Psoas muscle (tissue), 8 donors: ENCODE data around the gene NUP188. TPM values are rescaled to one million over a fixed set of nuclear protein-coding genes. Genes with fewer than 3 reads are reported as not detected.

Source experiments
- ATAC-seq, 4 donors: fragments of 200-7000 bp; cut with Tn5 transposase; one replicate each; pipeline ENCODE4 v1.9.1; 2020; ENCODE audit warnings: moderate library complexity in 3 of 4, mild to moderate bottlenecking in 2 of 4
- DNase-seq, 2 donors: peaks; one replicate each; pipeline ENCODE4 v3.0.0-alpha.2; 2020
- H3K27ac ChIP-seq: fragments of 200-600 bp; one replicate; pipeline ENCODE4 v1.8.0; 2022
- H3K27me3 ChIP-seq, 3 donors: fragments of 200-600 bp in 1 of 3; one replicate each; pipeline versions ENCODE4 v1.6.1 to v1.8.0; 2013 to 2022; ENCODE audit warnings: low read length in 2 of 3, mild to moderate bottlenecking in 2 of 3, moderate library complexity in 1 of 3; ENCODE audit not compliant: insufficient read depth in 3 of 3
- H3K36me3 ChIP-seq, 2 donors: fragments of 200-600 bp in 1 of 2; one replicate each; pipeline versions ENCODE4 v1.6.1 to v1.8.0; 2013 to 2022; ENCODE audit warnings: low read depth in 1 of 2, mild to moderate bottlenecking in 1 of 2, moderate library complexity in 1 of 2; ENCODE audit not compliant: insufficient read depth in 1 of 2
- H3K4me1 ChIP-seq: fragments of 200-600 bp; one replicate; pipeline ENCODE4 v1.8.0; 2022
- H3K4me3 ChIP-seq: fragments of 200-600 bp; one replicate; pipeline ENCODE4 v1.8.0; 2022; ENCODE audit warnings: mild to moderate bottlenecking
- H3K9me3 ChIP-seq: fragments of 200-600 bp; one replicate; pipeline ENCODE4 v1.8.0; 2022
- WGBS, 3 donors: extraction: QIAGEN DNeasy Blood & Tissue Kit; methylation state at CpG; one replicate each; pipeline versions ENCODE4 v1.1.6 to v1.1.7; 2013; 5-methylcytosine and 5-hydroxymethylcytosine counted together
- intact Hi-C, 2 donors: fragments of 100-400 bp; cut with DNase I; formaldehyde crosslinking; loops; one replicate each; pipeline versions ENCODE4 v1.11.0 to v1.14.2; 2022
- polyA plus RNA-seq, 3 donors: library from polyadenylated mRNA; stranded (reverse); fragments of 200-250 nt; gene quantifications; one replicate each; pipeline ENCODE4 v1.2.3, GENCODE V29; 2013
- total RNA-seq, 4 donors: library from RNA; stranded (reverse); fragmentation: NEBNext Ultra II Directional in 2 of 4; extraction: Animal tissue kit (Norgen Biotek cat#: 25700) in 2 of 4; gene quantifications; one replicate each; pipeline versions ENCODE4 v1.2.1 to v1.2.4, GENCODE V29; 2021 to 2023
- TF ChIP-seq, protein P1 (sequence below): fragments of 200-600 bp; IDR thresholded peaks from one replicate; pipeline ENCODE4 v1.8.0; 2022; ENCODE audit warnings: antibody characterized with exemption
- donor health status: healthy with polysubstance abuse.
- donor health status: DM: no; HTN: no; CAD: no; lungs with moderate emphysema.
- donor health status: Bipolar disorder and iron deficiency.
- donor health status: healthy.
- donor health status: DM: yes; HTN: yes; CAD: no.
- donor health status: DM: no; HTN: no; CAD: no.
- donor health status: DM: no; HTN: no; CAD: no.
- donor health status: DM: yes; HTN: yes; CAD: no.

The NUP188 gene
- total and polyA plus RNA-seq, 7 donors = 9.8 to 28.1 (median 25.1) TPM

DNA sequence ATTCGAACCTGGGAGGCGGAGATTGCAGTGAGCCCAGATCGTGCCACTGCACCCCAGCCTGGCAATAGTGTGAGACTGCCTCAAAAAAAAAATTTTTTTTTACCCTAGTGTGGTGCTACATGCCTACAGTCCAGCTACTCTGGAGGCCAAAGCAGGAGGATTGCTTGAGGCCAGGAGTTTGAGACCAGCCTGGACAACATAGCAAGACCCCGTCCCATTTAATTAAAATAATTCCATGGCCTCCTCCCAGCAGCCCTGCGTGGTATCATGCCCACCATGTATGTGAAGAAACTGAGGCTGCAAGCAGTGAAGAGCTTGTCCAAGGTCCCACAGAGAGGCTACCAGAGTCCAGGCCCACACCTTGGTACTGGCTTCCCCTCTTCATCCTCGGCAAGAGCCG is 46.1 kb upstream of the NUP188 start:
- Histone ChIP-seq H3K4me1 (no peaks in the 10 kb centered on the region), H3K9me3 (no peaks in the 10 kb centered on the region), H3K27me3 (no peaks in the 10 kb centered on the region), H3K4me3 (no peak overlapping the region), H3K27ac (no peak overlapping the region), H3K36me3 (peaks cover 2 to 27% of the 10 kb centered on the region in 2 donors)
- ATAC-seq (no peak), DNase-seq (no peak)
- intact Hi-C loops = no loop called here
- TF ChIP-seq, protein P1, sequence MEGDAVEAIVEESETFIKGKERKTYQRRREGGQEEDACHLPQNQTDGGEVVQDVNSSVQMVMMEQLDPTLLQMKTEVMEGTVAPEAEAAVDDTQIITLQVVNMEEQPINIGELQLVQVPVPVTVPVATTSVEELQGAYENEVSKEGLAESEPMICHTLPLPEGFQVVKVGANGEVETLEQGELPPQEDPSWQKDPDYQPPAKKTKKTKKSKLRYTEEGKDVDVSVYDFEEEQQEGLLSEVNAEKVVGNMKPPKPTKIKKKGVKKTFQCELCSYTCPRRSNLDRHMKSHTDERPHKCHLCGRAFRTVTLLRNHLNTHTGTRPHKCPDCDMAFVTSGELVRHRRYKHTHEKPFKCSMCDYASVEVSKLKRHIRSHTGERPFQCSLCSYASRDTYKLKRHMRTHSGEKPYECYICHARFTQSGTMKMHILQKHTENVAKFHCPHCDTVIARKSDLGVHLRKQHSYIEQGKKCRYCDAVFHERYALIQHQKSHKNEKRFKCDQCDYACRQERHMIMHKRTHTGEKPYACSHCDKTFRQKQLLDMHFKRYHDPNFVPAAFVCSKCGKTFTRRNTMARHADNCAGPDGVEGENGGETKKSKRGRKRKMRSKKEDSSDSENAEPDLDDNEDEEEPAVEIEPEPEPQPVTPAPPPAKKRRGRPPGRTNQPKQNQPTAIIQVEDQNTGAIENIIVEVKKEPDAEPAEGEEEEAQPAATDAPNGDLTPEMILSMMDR = no peak
- 81 to 88% (median 84%) methylated on average over 7 of the region's 7 CpGs for WGBS, 3 donors

DNA sequence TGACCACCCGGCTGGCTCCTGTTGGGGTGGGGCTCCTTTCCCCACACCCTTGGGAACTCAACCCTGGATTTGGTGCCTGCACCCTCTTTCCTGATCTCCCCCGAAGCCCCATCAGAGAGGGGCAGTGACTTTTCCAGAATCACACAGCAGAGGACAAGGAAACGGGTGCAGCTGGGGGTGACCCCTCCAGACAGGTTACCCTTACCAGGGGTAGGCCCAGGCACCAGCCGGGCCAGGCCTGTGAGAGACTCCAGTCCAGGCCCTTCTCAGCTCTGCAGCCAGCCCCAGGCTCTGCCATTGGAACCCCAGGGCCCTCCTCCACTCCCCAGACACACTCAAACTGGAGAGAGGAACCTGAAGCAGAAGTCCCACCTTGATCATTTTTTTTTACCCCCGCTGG is 45.7 kb upstream of the NUP188 start:
- ATAC-seq (no peak), DNase-seq (no peak)
- Histone ChIP-seq H3K9me3 (no peaks in the 10 kb centered on the region), H3K27ac (no peak overlapping the region), H3K27me3 (no peaks in the 10 kb centered on the region), H3K4me1 (no peaks in the 10 kb centered on the region), H3K36me3 (peaks cover 2 to 27% of the 10 kb centered on the region in 2 donors), H3K4me3 (no peak overlapping the region)
- intact Hi-C loops = no loop called here
- WGBS, 3 donors = 78 to 96% (median 87%) methylated on average over 5 of the region's 5 CpGs
- TF ChIP-seq, protein P1 = no peak

DNA sequence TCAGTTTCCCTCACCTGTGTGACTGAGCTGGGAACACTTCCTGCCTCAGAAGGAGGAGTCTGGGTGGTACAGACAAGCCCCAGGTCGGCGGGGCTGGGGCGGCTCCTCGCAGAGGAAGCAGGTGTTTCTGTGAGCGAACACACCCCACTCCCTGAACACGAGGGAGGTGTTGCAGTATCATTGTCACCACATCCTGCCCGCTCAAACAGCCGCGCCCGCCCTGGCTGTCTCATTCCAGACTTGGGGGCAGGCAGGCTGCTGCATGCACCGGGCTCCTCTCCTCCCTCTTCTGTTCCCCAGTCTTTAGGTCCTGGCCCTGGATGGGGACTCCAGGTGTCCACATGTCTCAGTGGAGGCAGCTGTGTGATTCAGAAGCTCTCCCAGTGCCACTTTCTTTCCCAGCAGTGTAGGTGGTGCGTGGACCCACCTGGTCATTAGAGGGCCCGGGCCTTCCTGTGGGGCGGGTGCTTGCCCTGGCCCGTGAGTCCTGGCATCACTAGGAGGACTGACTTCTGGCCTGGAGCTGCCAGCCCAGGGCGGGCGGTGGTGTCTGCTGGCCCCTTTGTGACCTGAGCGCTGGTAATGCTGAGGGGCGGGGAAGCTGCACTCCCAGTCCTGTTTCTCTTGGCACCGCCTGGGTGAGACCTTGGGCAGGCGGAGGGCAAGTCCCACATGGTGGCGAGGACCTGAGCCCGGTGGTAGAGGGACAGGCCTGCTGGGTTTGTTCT is 45.0 kb upstream of the NUP188 start:
- DNase-seq = no peak

DNA sequence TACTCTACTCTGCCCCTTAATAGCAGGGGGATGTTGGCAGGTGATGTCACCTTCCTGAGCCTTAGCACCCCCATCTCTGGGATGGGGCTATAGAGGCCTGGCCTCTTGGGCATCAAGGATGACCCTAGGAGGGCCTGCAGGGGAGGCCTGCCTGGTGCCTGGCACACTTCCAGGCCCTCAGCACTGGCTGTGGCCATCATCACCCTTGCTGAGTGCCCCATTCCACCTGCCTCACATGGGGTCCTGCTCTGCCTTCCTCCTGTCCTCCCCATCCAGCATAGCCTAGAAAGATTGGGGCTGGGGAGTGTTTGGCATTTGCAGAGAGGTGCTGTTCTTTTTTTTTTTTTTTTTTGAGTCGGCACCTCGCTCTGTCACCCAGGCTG is 44.4 kb upstream of the NUP188 start:
- intact Hi-C loops = no loop called here
- ATAC-seq (no peak), DNase-seq (no peak)
- H3K4me3 ChIP-seq = no peak overlapping the region
- H3K27me3 ChIP-seq = no peaks in the 10 kb centered on the region
- TF ChIP-seq, protein P1 = no peak
- peak overlapping the region; percentile 53 for H3K27ac ChIP-seq
- 83 to 94% (median 86%) methylated on average over 2 of the region's 2 CpGs for WGBS, 3 donors
- H3K4me1 ChIP-seq = no peaks in the 10 kb centered on the region
- H3K9me3 ChIP-seq = no peaks in the 10 kb centered on the region
- H3K36me3 ChIP-seq = peaks cover 2 to 31% of the 10 kb centered on the region in 2 donors

More for the DNA sequence above, 45.0 kb upstream of the NUP188 start:
- TF ChIP-seq, protein P1 = no peak
- Histone ChIP-seq H3K36me3 (peaks cover 2 to 27% of the 10 kb centered on the region in 2 donors), H3K9me3 (no peaks in the 10 kb centered on the region), H3K27me3 (no peaks in the 10 kb centered on the region), H3K4me3 (no peak overlapping the region), H3K4me1 (no peaks in the 10 kb centered on the region), H3K27ac (peak overlapping the region; percentile 53)
- WGBS, 3 donors = 78 to 79% (median 79%) methylated on average over 20 to 23 of the region's 23 CpGs
- peak in 3 of 4 donors; percentile 19 to 46 (median 40) for ATAC-seq
- intact Hi-C loops = no loop called here
